ENCODE data around the gene HLTF.

The HLTF gene

GRCh38 chr3:149086232-149086988 is at the start of gene HLTF:
HLTF (minus strand) TSS chr3:149086533; CDS start chr3:149086336, 197 bp downstream.
- Histone ChIP-seq H3K9me3 (no peaks in the 10 kb centered on the region), H3K4me3 (peak within 1 kb of the TSS; percentile 68), H3K36me3 (replicated peaks) (peaks cover 15% of the 10 kb centered on the region), H3K27me3 (ENCODE audit: low read depth) (no peaks in the 10 kb centered on the region), H3K4me1 (peaks cover 17% of the 10 kb centered on the region)
- in situ Hi-C loops (cut with MboI; ENCODE audit: low sequenced_read_pairs), result no loop called here
- peak; percentile 92 to 99 for DNase-seq (ENCODE audit: low spot score in 2 of 2)

GRCh38 chr3:149134575-149134974 is 48.2 kb upstream of the HLTF start:
- DNase-seq (ENCODE audit: low spot score in 2 of 2), result no peak
- Histone ChIP-seq H3K4me1 (peaks cover 7% of the 10 kb centered on the region; the same call in 1 of the 2 replicates), H3K36me3 (replicated peaks) (no peaks in the 10 kb centered on the region), H3K9me3 (no peaks in the 10 kb centered on the region), H3K4me3 (no peak overlapping the region), H3K27me3 (ENCODE audit: low read depth) (no peaks in the 10 kb centered on the region)
- in situ Hi-C loops (cut with MboI; ENCODE audit: low sequenced_read_pairs), result no loop called here

GRCh38 chr3:149131589-149131988 is 45.3 kb upstream of the HLTF start:
- Histone ChIP-seq H3K4me1 (peaks cover 9% of the 10 kb centered on the region; the same call in 1 of the 2 replicates), H3K4me3 (no peak overlapping the region), H3K27me3 (ENCODE audit: low read depth) (no peaks in the 10 kb centered on the region), H3K9me3 (no peaks in the 10 kb centered on the region), H3K36me3 (replicated peaks) (no peaks in the 10 kb centered on the region)
- no peak for DNase-seq (ENCODE audit: low spot score in 2 of 2)
- in situ Hi-C loops (cut with MboI; ENCODE audit: low sequenced_read_pairs), result no loop called here

GRCh38 chr3:149129326-149130205 is 43.2 kb upstream of the HLTF start, which contains the start of gene HPS3:
HPS3 (plus strand) TSS chr3:149129638; CDS start chr3:149129724, 86 bp downstream.
- Histone ChIP-seq H3K4me1 (peaks cover 9% of the 10 kb centered on the region; the same call in 1 of the 2 replicates), H3K9me3 (no peaks in the 10 kb centered on the region), H3K27me3 (ENCODE audit: low read depth) (no peaks in the 10 kb centered on the region), H3K36me3 (replicated peaks) (no peaks in the 10 kb centered on the region), H3K4me3 (peak within 1 kb of the TSS; percentile 77)
- in situ Hi-C loops (cut with MboI; ENCODE audit: low sequenced_read_pairs), result no loop called here
- DNase-seq (ENCODE audit: low spot score in 2 of 2), result peak; percentile 88 to 91

- DNase-seq (ENCODE audit: low spot score in 2 of 2), result no peak
- Histone ChIP-seq H3K4me3 (peak overlapping the region; percentile 77), H3K9me3 (no peaks in the 10 kb centered on the region), H3K27me3 (ENCODE audit: low read depth) (no peaks in the 10 kb centered on the region), H3K36me3 (replicated peaks) (no peaks in the 10 kb centered on the region), H3K4me1 (peaks cover 9% of the 10 kb centered on the region; the same call in 1 of the 2 replicates)
- in situ Hi-C loops (cut with MboI; ENCODE audit: low sequenced_read_pairs), result no loop called here
These were observed 42.5 kb upstream of the HLTF start for GRCh38 chr3:149128821-149129220.

GRCh38 chr3:149122721-149123578 is 36.6 kb upstream of the HLTF start:
- no peaks in the 10 kb centered on the region for H3K36me3 ChIP-seq (replicated peaks)
- in situ Hi-C loops (cut with MboI; ENCODE audit: low sequenced_read_pairs), result no loop called here
- H3K4me3 ChIP-seq, result no peak overlapping the region
- DNase-seq (ENCODE audit: low spot score in 2 of 2), result no peak
- H3K9me3 ChIP-seq, result no peaks in the 10 kb centered on the region
- no peaks in the 10 kb centered on the region for H3K4me1 ChIP-seq
- H3K27me3 ChIP-seq (ENCODE audit: low read depth), result no peaks in the 10 kb centered on the region

GRCh38 chr3:149120051-149120972 is 34.0 kb upstream of the HLTF start:
- Histone ChIP-seq H3K4me3 (no peak overlapping the region), H3K36me3 (replicated peaks) (no peaks in the 10 kb centered on the region), H3K9me3 (no peaks in the 10 kb centered on the region), H3K4me1 (no peaks in the 10 kb centered on the region), H3K27me3 (ENCODE audit: low read depth) (no peaks in the 10 kb centered on the region)
- peak in 1 of 2 experiments; percentile 76 for DNase-seq (ENCODE audit: low spot score in 2 of 2)
- in situ Hi-C loops (cut with MboI; ENCODE audit: low sequenced_read_pairs), result no loop called here

- Histone ChIP-seq H3K36me3 (replicated peaks) (no peaks in the 10 kb centered on the region), H3K4me1 (peaks cover 4% of the 10 kb centered on the region; the same call in 1 of the 2 replicates), H3K27me3 (ENCODE audit: low read depth) (no peaks in the 10 kb centered on the region), H3K4me3 (no peak overlapping the region), H3K9me3 (no peaks in the 10 kb centered on the region)
- in situ Hi-C loops (cut with MboI; ENCODE audit: low sequenced_read_pairs), result loop anchor here (5.0 to 10.0 kb wide), 3 partner anchors 155 to 365 kb away; no protein-coding TSS in a partner anchor
- no peak for DNase-seq (ENCODE audit: low spot score in 2 of 2)
These were observed 33.1 kb upstream of the HLTF start for GRCh38 chr3:149119466-149119865.

GRCh38 chr3:149118724-149119123 is 32.4 kb upstream of the HLTF start:
- Histone ChIP-seq H3K36me3 (replicated peaks) (no peaks in the 10 kb centered on the region), H3K27me3 (ENCODE audit: low read depth) (no peaks in the 10 kb centered on the region), H3K9me3 (no peaks in the 10 kb centered on the region), H3K4me1 (peaks cover 9% of the 10 kb centered on the region; the same call in 1 of the 2 replicates), H3K4me3 (no peak overlapping the region)
- in situ Hi-C loops (cut with MboI; ENCODE audit: low sequenced_read_pairs), result loop anchor here (5.0 to 10.0 kb wide), 3 partner anchors 154 to 366 kb away; no protein-coding TSS in a partner anchor
- DNase-seq (ENCODE audit: low spot score in 2 of 2), result no peak

- Histone ChIP-seq H3K4me3 (no peak overlapping the region), H3K27me3 (ENCODE audit: low read depth) (no peaks in the 10 kb centered on the region), H3K4me1 (peaks cover 9% of the 10 kb centered on the region; the same call in 1 of the 2 replicates), H3K36me3 (replicated peaks) (no peaks in the 10 kb centered on the region), H3K9me3 (no peaks in the 10 kb centered on the region; the same call in 1 of the 2 replicates)
- no peak for DNase-seq (ENCODE audit: low spot score in 2 of 2)
- in situ Hi-C loops (cut with MboI; ENCODE audit: low sequenced_read_pairs), result loop anchor here (5.0 to 10.0 kb wide), 3 partner anchors 150 to 370 kb away; no protein-coding TSS in a partner anchor
These were observed 28.8 kb upstream of the HLTF start for GRCh38 chr3:149115114-149115513.

- in situ Hi-C loops (cut with MboI; ENCODE audit: low sequenced_read_pairs), result loop anchor here (10.0 kb wide), 2 partner anchors 150 to 370 kb away; no protein-coding TSS in a partner anchor
- H3K27me3 ChIP-seq (ENCODE audit: low read depth), result no peaks in the 10 kb centered on the region
- H3K9me3 ChIP-seq, result no peaks in the 10 kb centered on the region; the same call in 1 of the 2 replicates
- no peaks in the 10 kb centered on the region for H3K36me3 ChIP-seq (replicated peaks)
- H3K4me3 ChIP-seq, result no peak overlapping the region
- DNase-seq (ENCODE audit: low spot score in 2 of 2), result peak; percentile 51 to 57
- H3K4me1 ChIP-seq, result peaks cover 9% of the 10 kb centered on the region; the same call in 1 of the 2 replicates
These were observed 28.1 kb upstream of the HLTF start for GRCh38 chr3:149114458-149114857.

GRCh38 chr3:149104484-149104883 is 18.2 kb upstream of the HLTF start:
- Histone ChIP-seq H3K27me3 (ENCODE audit: low read depth) (peaks cover 3% of the 10 kb centered on the region; the same call in 1 of the 2 replicates), H3K4me1 (no peaks in the 10 kb centered on the region), H3K4me3 (no peak overlapping the region), H3K36me3 (replicated peaks) (no peaks in the 10 kb centered on the region), H3K9me3 (no peaks in the 10 kb centered on the region)
- no peak for DNase-seq (ENCODE audit: low spot score in 2 of 2)
- in situ Hi-C loops (cut with MboI; ENCODE audit: low sequenced_read_pairs), result no loop called here
